RWPE1 (cell line): ENCODE results near the gene HMBS.
A peak's percentile ranks its signal among the peaks of the same experiment; 100 is the strongest.

Source experiments
- CTCF ChIA-PET: fragments of 350-600 bp; sonication (Branson Sonifier 250); formaldehyde crosslinking; extraction: SDS; loops from one replicate; lab custom pipeline; 2021; lab: Yijun Ruan, JAX
- POLR2A ChIA-PET: fragments of 400-600 bp; formaldehyde crosslinking; extraction: SDS; loops from one replicate; lab custom pipeline; 2020; ENCODE audit warnings: antibody characterized with exemption; ENCODE audit not compliant: low non-redundant PET; lab: Yijun Ruan, JAX
- DNase-seq: peaks from one replicate; pipeline ENCODE4 v3.0.0; 2012; ENCODE audit warnings: low spot score
- H3K27ac ChIP-seq: fragments of 450-650 bp; 2 replicates; pipeline ENCODE4 v1.5.1; 2017
- CTCF ChIP-seq: fragments of 450-650 bp; conservative IDR thresholded peaks from 2 replicates; pipeline ENCODE4 v1.5.1; 2017; ENCODE audit warnings: low read depth, mild to moderate bottlenecking

The HMBS gene

DNA sequence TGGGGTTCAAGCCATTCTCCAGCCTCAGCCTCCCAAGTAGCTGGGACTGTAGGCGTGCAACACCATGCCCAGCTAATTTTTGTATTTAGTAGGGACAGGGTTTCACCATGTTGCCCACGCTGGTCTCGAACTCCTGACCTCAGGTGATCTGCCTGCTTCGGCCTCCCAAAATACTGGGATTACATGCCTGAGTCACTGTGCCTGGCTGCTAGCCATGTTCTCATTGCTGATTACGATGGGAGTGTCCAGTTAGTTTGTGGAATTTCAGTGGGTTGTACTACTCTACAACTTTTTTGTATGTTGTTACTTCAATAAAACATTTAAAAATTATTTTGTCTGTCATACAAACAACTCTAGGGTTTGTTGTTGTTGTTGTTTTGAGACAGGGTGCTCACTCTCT is 21.9 kb upstream of the HMBS start:
- no peak for DNase-seq
- H3K27ac ChIP-seq = peak overlapping the region; percentile 57
- CTCF ChIA-PET = no interaction called here
- TF ChIP-seq CTCF = no peak
- POLR2A ChIA-PET = no interaction called here

DNA sequence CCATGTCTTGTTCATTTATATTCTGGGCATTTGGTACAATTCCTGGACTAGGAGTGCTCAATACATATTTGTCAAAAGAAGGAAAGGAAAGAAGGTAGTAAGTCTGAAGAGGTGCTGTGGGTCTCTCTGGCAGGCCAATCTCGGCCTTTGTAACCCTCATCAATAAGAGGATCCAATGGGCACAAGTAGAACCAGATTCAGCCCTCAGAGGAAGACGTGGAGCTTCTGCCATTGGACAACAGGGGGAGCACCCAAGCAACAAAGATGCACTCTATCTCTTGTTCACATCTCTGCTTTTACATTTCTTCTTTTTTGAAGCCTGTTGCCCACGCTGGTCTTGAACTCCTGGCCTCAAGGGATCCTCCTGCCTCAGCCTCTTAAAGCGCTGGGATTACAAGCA is 19.3 kb upstream of the HMBS start:
- ChIA-PET POLR2A (no interaction called here), CTCF (no interaction called here)
- TF ChIP-seq CTCF = peak; percentile 20; the same call in 1 of the 2 replicates
- DNase-seq = no peak
- no peak overlapping the region for H3K27ac ChIP-seq

- DNase-seq = peak; percentile 99
- no peak for TF ChIP-seq CTCF
- POLR2A ChIA-PET = interaction anchor here (0.6 to 1.2 kb wide), 4 partner anchors 11 to 27 kb away, joined by 3 to 23 read pairs (median 3); partner anchors contain the start of gene HMBS
- peak within 1 kb of the TSS; percentile 90 for H3K27ac ChIP-seq
- CTCF ChIA-PET = interaction anchor here (0.6 to 0.9 kb wide), 2 partner anchors 11 kb away, joined by 3 to 4 read pairs; no protein-coding TSS in a partner anchor
These were observed 17.1 kb upstream of the HMBS start, which contains the start of gene VPS11 for GRCh38 chr11:119067371-119068222. Gene VPS11, plus strand, starts transcription at chr11:119067818. Its CDS starts 6 bp downstream, at chr11:119067824.

DNA sequence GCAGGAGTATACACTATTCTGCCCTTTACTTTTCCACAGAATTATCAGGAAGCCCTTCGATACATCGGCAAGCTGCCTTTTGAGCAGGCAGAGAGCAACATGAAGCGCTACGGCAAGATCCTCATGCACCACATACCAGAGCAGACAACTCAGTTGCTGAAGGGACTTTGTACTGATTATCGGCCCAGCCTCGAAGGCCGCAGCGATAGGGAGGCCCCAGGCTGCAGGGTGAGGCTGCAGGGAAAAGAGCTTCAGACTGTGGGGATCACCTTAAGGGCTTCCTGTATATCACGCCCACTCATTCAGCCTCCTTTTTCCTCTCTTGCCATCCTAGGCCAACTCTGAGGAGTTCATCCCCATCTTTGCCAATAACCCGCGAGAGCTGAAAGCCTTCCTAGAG is 6.8 kb upstream of the HMBS start:
- ChIA-PET POLR2A (interaction anchor here (0.5 kb wide), 1 partner anchor 1135 kb away, joined by 3 read pairs; no protein-coding TSS in a partner anchor), CTCF (interaction anchor here (0.6 kb wide), 1 partner anchor 88 kb away, joined by 3 read pairs; no protein-coding TSS in a partner anchor)
- peak overlapping the region; percentile 2; the same call in 1 of the 2 replicates for H3K27ac ChIP-seq
- no peak for TF ChIP-seq CTCF
- no peak for DNase-seq

- no peak for TF ChIP-seq CTCF
- DNase-seq = no peak
- CTCF ChIA-PET = interaction anchor here (0.6 kb wide), 1 partner anchor 11 kb away, joined by 4 read pairs; the partner anchor contains the start of gene VPS11
- POLR2A ChIA-PET = interaction anchor here (0.6 kb wide), 1 partner anchor 9 kb away, joined by 3 read pairs; no protein-coding TSS in a partner anchor
- H3K27ac ChIP-seq = 0 out of 2 replicates have a peak overlapping the region, but pooled peaks have one; percentile 2
These were observed 5.8 kb upstream of the HMBS start for GRCh38 chr11:119078675-119079420.
